ENCODE measurements around the gene BBX.

DNA sequence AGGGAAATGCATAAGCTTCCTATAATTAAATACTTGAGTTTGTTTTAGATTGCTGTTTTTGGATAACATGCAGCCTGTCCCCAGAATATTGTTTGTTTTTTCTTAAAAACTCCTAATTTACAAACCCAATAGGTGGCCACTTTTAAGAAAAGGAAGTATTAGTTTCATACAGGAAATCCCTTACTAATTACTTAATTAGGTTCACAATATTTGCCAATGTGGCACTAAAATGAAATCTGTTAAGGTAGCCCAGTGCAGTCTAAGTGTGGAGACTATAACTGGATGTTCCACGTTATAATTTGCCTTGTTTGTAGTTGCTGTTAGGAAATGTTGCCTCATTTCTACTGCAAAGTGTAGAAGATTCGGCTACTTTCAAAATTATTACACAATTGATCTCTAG, 195.8 kb downstream of the BBX start:
- TF ChIP-seq CTCF (IDR thresholded peaks at IDR 0.05; ENCODE audit: borderline replicate concordance, extremely low read depth, low read length, poor library complexity, severe bottlenecking) (no peak), EZH2 (IDR thresholded peaks at IDR 0.05; ENCODE audit: borderline replicate concordance, low read depth, low read length, severe bottlenecking) (no peak)

Data from DND-41 (cell line).